Measurements from ENCODE around the gene TRIM27.

- TF ChIP-seq CTCF (conservative IDR thresholded peaks at IDR 0.05 in 1 of 2, IDR thresholded peaks at IDR 0.05 in 1 of 2; ENCODE audit: low read depth in 1 of 2, low read length in 2 of 2) (no peak), EZH2 (IDR thresholded peaks at IDR 0.05; ENCODE audit: low read length, missing control alignments) (no peak)
Measured at GRCh38 chr6:28965706-28966105, 41.9 kb upstream of the TRIM27 start.
